HepG2 (cell line): ENCODE data around the gene FNDC3A. TPM values are rescaled to one million over a fixed set of nuclear protein-coding genes. Genes with fewer than 3 reads are reported as not detected.

Experiments used
- ATF7-NPFF ChIP-seq: sonication (generic); formaldehyde crosslinking; IDR thresholded peaks from 2 replicates; pipeline ENCODE4 v1.8.1; 2023; ENCODE audit warnings: mild to moderate bottlenecking, low read depth, missing genetic modification reagents, moderate library complexity
- HOXA9 ChIP-seq: sonication (generic); formaldehyde crosslinking; IDR thresholded peaks from 2 replicates; pipeline ENCODE4 v1.8.1; 2022; ENCODE audit warnings: missing genetic modification reagents, mild to moderate bottlenecking, moderate library complexity, borderline replicate concordance
- MAZ ChIP-seq, 2 experiments: sonication (generic) in 1 of 2; formaldehyde crosslinking in 1 of 2; IDR thresholded peaks; 2 replicates each; pipeline versions ENCODE4 v1.5.0 to v1.6.1; 2012 to 2020; ENCODE audit warnings: low read depth in 2 of 2, mild to moderate bottlenecking in 2 of 2, borderline replicate concordance in 1 of 2, improper control_type of control experiment in 1 of 2, low read length in 1 of 2, missing genetic modification reagents in 1 of 2, moderate library complexity in 1 of 2
- REPIN1 ChIP-seq: sonication (generic); formaldehyde crosslinking; IDR thresholded peaks from 2 replicates; pipeline ENCODE4 v1.8.0; 2022; ENCODE audit warnings: missing genetic modification reagents, low read depth, mild to moderate bottlenecking, borderline replicate concordance
- ZMYM3 ChIP-seq: sonication (generic); formaldehyde crosslinking; IDR thresholded peaks from 2 replicates; pipeline ENCODE4 v1.5.1; 2020; ENCODE audit warnings: mild to moderate bottlenecking, missing genetic modification reagents
- ZNF10 ChIP-seq: sonication (generic); formaldehyde crosslinking; IDR thresholded peaks from 2 replicates; pipeline ENCODE4 v1.4.0; 2020; ENCODE audit warnings: mild to moderate bottlenecking, low read depth, missing genetic modification reagents, borderline replicate concordance
- ZNF570 ChIP-seq: sonication (generic); formaldehyde crosslinking; IDR thresholded peaks from 2 replicates; pipeline ENCODE4 v1.4.0; 2020; ENCODE audit warnings: mild to moderate bottlenecking, missing genetic modification reagents, borderline replicate concordance
- ZNF766 ChIP-seq: sonication (generic); formaldehyde crosslinking; IDR thresholded peaks from 2 replicates; pipeline ENCODE4 v1.5.0; 2020; ENCODE audit warnings: missing genetic modification reagents, borderline replicate concordance
- ZSCAN21 ChIP-seq: sonication (generic); formaldehyde crosslinking; IDR thresholded peaks from 2 replicates; pipeline ENCODE4 v1.8.0; 2022; ENCODE audit warnings: mild to moderate bottlenecking, missing genetic modification reagents, moderate library complexity, borderline replicate concordance
- polyA plus RNA-seq, 8 experiments: library from polyadenylated mRNA; depleted of rRNA in 3 of 8; stranded (reverse) in 7 of 8; unstranded in 1 of 8; fragments of >200 nt; fragmentation: Illumina TruSeq in 4 of 8; extraction: Trizol in 4 of 8; gene quantifications; 2 replicates each; pipeline versions ENCODE4 v1.2.1 to v1.2.3, GENCODE V29; 2011 to 2016; ENCODE audit warnings: low read depth in 4 of 8, missing spikeins in 1 of 8, mixed read lengths in 1 of 8; ENCODE audit not compliant: insufficient read depth in 1 of 8
- total RNA-seq, 5 experiments: library from RNA; depleted of rRNA; stranded (reverse); fragments of >200 nt; fragmentation: Illumina TruSeq; extraction: Trizol; gene quantifications; 2 replicates each; pipeline ENCODE4 v1.2.3, GENCODE V29; 2016; ENCODE audit warnings: low read depth in 1 of 5
- TF ChIP-seq, protein P1 (sequence below): sonication (generic); formaldehyde crosslinking; IDR thresholded peaks from 2 replicates; pipeline ENCODE4 v1.4.0; 2020; ENCODE audit warnings: mild to moderate bottlenecking, missing genetic modification reagents
- TF ChIP-seq, protein P2 (sequence below): IDR thresholded peaks from 2 replicates; pipeline ENCODE4 v1.6.1; 2016; ENCODE audit warnings: low read depth
- TF ChIP-seq, protein P3 (sequence below): conservative IDR thresholded peaks from 2 replicates; pipeline ENCODE4 v1.6.1; 2018; ENCODE audit warnings: missing genetic modification reagents
- TF ChIP-seq, protein P4 (sequence below): IDR thresholded peaks from 2 replicates; pipeline ENCODE4 v1.6.1; 2016; ENCODE audit warnings: low read depth, control low read depth
- TF ChIP-seq, protein P5 (sequence below): sonication (generic); formaldehyde crosslinking; IDR thresholded peaks from 2 replicates; pipeline ENCODE4 v1.9.0; 2021; ENCODE audit warnings: mild to moderate bottlenecking, missing genetic modification reagents

Gene FNDC3A
- total and polyA plus RNA-seq, 2 of the 13 experiments (the other 11 are each of a cell fraction or from before 2014, with no cell fraction given): 36.7 to 39.3 TPM

DNA sequence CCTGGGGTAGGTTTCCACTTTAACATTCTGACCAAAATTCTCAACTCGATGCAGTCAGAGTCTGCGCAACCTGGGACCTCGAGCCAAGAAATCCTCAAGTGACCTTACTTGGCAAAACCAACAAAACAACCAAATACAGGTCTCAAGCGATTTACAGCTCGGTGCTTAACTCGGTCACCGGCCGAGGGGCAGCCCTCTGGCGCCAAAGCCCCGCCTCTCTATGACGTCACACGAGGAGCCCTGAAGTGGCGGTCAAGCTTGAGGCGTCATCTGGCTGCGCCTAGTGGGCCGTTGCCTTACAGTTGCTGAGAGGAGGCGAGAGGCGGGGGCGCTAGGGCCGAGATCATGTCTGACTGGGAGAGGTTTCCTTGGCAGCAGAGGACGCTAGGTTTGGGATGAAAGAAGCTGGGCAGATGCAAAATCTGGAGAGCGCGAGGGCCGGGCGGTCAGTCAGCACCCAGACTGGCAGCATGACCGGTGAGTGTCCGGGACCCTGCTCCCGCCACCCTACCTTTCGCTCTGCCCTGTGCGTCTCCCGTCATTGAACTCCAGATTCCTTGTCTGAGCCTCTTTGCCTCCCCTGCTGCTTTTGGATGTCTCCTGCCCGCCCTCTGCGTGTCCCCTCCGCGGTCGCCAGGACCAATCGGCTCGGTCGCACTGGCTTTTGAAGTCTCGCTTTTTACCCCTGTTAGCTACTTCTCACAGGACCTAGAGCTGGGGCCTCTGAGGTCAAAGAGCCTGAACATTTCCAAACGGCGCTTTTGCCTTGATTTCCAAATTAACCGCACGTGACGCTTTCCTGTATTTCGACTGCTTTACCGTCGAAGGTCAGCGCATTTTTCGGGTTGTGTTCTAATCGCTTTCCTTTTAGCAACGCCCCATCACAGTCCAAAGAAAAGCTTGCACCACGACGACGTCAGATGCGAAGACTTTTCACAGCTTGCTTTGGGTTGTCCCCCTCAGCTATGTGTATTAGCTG is 272.2 kb downstream of the FNDC3A start, which contains the start of gene CDADC1 (continued):
- TF ChIP-seq ZNF766 (0 out of 2 replicates have a peak, but pooled peaks have one; percentile 64), MAZ (IDR thresholded peaks at IDR 0.05; ENCODE audit: borderline replicate concordance, low read depth, low read length) (peak; percentile 52; the same call in 1 of the 2 replicates), MAZ (CRISPR knock-in tag; IDR thresholded peaks at IDR 0.05; ENCODE audit: low read depth) (no peak; the same call in 1 of the 2 replicates), HOXA9 (CRISPR knock-in tag) (no peak), REPIN1 (CRISPR knock-in tag) (peak; percentile 59), ZSCAN21 (CRISPR knock-in tag) (peak; percentile 99), ZNF570 (no peak), ATF7-NPFF (CRISPR knock-in tag) (peak; percentile 71), ZMYM3 (no peak), ZNF10 (no peak)
- TF ChIP-seq, protein P1, sequence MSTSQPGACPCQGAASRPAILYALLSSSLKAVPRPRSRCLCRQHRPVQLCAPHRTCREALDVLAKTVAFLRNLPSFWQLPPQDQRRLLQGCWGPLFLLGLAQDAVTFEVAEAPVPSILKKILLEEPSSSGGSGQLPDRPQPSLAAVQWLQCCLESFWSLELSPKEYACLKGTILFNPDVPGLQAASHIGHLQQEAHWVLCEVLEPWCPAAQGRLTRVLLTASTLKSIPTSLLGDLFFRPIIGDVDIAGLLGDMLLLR (CRISPR knock-in tag): peak; percentile 76; the same call in 1 of the 2 replicates
- TF ChIP-seq, protein P2, sequence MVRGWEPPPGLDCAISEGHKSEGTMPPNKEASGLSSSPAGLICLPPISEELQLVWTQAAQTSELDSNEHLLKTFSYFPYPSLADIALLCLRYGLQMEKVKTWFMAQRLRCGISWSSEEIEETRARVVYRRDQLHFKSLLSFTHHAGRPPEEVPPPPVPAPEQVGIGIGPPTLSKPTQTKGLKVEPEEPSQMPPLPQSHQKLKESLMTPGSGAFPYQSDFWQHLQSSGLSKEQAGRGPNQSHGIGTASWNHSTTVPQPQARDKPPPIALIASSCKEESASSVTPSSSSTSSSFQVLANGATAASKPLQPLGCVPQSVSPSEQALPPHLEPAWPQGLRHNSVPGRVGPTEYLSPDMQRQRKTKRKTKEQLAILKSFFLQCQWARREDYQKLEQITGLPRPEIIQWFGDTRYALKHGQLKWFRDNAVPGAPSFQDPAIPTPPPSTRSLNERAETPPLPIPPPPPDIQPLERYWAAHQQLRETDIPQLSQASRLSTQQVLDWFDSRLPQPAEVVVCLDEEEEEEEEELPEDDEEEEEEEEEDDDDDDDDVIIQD: peak; percentile 64; the same call in 1 of the 2 replicates
- TF ChIP-seq, protein P3, sequence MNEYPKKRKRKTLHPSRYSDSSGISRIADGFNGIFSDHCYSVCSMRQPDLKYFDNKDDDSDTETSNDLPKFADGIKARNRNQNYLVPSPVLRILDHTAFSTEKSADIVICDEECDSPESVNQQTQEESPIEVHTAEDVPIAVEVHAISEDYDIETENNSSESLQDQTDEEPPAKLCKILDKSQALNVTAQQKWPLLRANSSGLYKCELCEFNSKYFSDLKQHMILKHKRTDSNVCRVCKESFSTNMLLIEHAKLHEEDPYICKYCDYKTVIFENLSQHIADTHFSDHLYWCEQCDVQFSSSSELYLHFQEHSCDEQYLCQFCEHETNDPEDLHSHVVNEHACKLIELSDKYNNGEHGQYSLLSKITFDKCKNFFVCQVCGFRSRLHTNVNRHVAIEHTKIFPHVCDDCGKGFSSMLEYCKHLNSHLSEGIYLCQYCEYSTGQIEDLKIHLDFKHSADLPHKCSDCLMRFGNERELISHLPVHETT (CRISPR knock-in tag): no peak
- TF ChIP-seq, protein P4, sequence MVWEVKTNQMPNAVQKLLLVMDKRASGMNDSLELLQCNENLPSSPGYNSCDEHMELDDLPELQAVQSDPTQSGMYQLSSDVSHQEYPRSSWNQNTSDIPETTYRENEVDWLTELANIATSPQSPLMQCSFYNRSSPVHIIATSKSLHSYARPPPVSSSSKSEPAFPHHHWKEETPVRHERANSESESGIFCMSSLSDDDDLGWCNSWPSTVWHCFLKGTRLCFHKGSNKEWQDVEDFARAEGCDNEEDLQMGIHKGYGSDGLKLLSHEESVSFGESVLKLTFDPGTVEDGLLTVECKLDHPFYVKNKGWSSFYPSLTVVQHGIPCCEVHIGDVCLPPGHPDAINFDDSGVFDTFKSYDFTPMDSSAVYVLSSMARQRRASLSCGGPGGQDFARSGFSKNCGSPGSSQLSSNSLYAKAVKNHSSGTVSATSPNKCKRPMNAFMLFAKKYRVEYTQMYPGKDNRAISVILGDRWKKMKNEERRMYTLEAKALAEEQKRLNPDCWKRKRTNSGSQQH (CRISPR knock-in tag): peak; percentile 25; the same call in 1 of the 2 replicates
- TF ChIP-seq, protein P5, sequence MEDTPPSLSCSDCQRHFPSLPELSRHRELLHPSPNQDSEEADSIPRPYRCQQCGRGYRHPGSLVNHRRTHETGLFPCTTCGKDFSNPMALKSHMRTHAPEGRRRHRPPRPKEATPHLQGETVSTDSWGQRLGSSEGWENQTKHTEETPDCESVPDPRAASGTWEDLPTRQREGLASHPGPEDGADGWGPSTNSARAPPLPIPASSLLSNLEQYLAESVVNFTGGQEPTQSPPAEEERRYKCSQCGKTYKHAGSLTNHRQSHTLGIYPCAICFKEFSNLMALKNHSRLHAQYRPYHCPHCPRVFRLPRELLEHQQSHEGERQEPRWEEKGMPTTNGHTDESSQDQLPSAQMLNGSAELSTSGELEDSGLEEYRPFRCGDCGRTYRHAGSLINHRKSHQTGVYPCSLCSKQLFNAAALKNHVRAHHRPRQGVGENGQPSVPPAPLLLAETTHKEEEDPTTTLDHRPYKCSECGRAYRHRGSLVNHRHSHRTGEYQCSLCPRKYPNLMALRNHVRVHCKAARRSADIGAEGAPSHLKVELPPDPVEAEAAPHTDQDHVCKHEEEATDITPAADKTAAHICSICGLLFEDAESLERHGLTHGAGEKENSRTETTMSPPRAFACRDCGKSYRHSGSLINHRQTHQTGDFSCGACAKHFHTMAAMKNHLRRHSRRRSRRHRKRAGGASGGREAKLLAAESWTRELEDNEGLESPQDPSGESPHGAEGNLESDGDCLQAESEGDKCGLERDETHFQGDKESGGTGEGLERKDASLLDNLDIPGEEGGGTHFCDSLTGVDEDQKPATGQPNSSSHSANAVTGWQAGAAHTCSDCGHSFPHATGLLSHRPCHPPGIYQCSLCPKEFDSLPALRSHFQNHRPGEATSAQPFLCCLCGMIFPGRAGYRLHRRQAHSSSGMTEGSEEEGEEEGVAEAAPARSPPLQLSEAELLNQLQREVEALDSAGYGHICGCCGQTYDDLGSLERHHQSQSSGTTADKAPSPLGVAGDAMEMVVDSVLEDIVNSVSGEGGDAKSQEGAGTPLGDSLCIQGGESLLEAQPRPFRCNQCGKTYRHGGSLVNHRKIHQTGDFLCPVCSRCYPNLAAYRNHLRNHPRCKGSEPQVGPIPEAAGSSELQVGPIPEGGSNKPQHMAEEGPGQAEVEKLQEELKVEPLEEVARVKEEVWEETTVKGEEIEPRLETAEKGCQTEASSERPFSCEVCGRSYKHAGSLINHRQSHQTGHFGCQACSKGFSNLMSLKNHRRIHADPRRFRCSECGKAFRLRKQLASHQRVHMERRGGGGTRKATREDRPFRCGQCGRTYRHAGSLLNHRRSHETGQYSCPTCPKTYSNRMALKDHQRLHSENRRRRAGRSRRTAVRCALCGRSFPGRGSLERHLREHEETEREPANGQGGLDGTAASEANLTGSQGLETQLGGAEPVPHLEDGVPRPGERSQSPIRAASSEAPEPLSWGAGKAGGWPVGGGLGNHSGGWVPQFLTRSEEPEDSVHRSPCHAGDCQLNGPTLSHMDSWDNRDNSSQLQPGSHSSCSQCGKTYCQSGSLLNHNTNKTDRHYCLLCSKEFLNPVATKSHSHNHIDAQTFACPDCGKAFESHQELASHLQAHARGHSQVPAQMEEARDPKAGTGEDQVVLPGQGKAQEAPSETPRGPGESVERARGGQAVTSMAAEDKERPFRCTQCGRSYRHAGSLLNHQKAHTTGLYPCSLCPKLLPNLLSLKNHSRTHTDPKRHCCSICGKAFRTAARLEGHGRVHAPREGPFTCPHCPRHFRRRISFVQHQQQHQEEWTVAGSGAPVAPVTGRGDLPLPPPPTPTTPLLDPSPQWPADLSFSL (CRISPR knock-in tag): no peak
